Cardiac muscle cell (in vitro differentiated cells and primary cell): ENCODE results near the gene CD209. TPM values are rescaled to one million over a fixed set of nuclear protein-coding genes. Genes with fewer than 3 reads are reported as not detected.

Source experiments
- DNase-seq, 2 donors: peaks; one replicate each; pipeline versions ENCODE4 v3.0.0 to v3.0.0-alpha.2; 2010 to 2017; ENCODE audit warnings: low read depth in 1 of 2, low spot score in 1 of 2
- H3K27ac ChIP-seq: fragments of 200-600 bp; sonication (generic); 2 replicates; pipeline ENCODE4 v1.5.1; 2016
- H3K27me3 ChIP-seq: fragments of 200-600 bp; sonication (generic); 2 replicates; pipeline ENCODE4 v1.6.0; 2016; ENCODE audit warnings: control low read depth
- H3K36me3 ChIP-seq: fragments of 200-600 bp; sonication (generic); 2 replicates; pipeline ENCODE4 v1.5.1; 2016; ENCODE audit warnings: control low read depth
- H3K4me1 ChIP-seq: fragments of 200-600 bp; sonication (generic); 2 replicates; pipeline ENCODE4 v1.8.1; 2017; ENCODE audit warnings: low read depth, mild to moderate bottlenecking, mixed run types
- H3K4me3 ChIP-seq: fragments of 200-600 bp; sonication (generic); 2 replicates; pipeline ENCODE4 v1.5.1; 2016; ENCODE audit warnings: mild to moderate bottlenecking
- H3K9me3 ChIP-seq: fragments of 200-600 bp; sonication (generic); 2 replicates; pipeline ENCODE4 v1.5.1; 2017; ENCODE audit warnings: low read depth, mild to moderate bottlenecking, control low read depth
- CTCF ChIP-seq: IDR thresholded peaks from 2 replicates; pipeline ENCODE4 v1.5.1; 2012; ENCODE audit warnings: low read depth, mild to moderate bottlenecking, low read length
- polyA plus RNA-seq: library from polyadenylated mRNA; unstranded; fragments of >200 nt; fragmentation: Nextera tagmentation; extraction: Ambion mirVana; gene quantifications from 2 replicates; pipeline ENCODE4 v1.2.1, GENCODE V29; 2016
- total RNA-seq: library from RNA; depleted of rRNA; stranded (reverse); fragments of >200 nt; gene quantifications from 2 replicates; pipeline ENCODE4 v1.2.3, GENCODE V29; 2016

Gene CD209
- total and polyA plus RNA-seq, 2 experiments from 2014 or later, result not detected

DNA sequence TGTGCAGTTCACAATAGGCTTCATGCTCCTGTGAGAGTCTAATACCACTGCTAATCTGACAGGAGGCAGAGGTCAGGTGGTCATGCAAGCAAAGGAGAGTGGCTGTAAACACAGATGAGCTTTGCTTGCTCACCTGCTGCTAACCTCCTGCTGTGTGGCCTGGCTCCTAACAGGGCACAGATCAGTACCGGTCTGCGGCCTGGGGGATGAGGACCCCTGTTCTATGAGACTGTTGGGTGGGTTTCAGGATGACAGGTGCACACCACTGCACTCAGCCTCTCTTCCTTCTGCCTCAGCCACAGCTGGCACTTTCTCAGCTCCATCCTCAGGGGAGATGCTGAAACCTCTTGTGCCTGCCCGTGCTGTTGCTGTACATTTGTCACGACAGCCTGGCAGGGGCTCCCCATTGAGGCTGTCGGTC, 25.1 kb downstream of the CD209 start:
- H3K4me1 ChIP-seq, result no peaks in the 10 kb centered on the region
- no peaks in the 10 kb centered on the region for H3K9me3 ChIP-seq
- TF ChIP-seq CTCF, result no peak
- H3K36me3 ChIP-seq, result no peaks in the 10 kb centered on the region
- H3K27me3 ChIP-seq, result peaks cover 19% of the 10 kb centered on the region
- no peak overlapping the region for H3K27ac ChIP-seq
- no peak for DNase-seq
- no peak overlapping the region for H3K4me3 ChIP-seq

- no peaks in the 10 kb centered on the region for H3K9me3 ChIP-seq
- no peak overlapping the region for H3K4me3 ChIP-seq
- no peaks in the 10 kb centered on the region for H3K36me3 ChIP-seq
- TF ChIP-seq CTCF, result no peak
- DNase-seq, result no peak
- H3K4me1 ChIP-seq, result no peaks in the 10 kb centered on the region
- H3K27ac ChIP-seq, result no peak overlapping the region
- peaks cover 8% of the 10 kb centered on the region for H3K27me3 ChIP-seq
These were observed 27.0 kb downstream of the CD209 start for GRCh38 chr19:7720351-7720750.

GRCh38 chr19:7718668-7719067, 28.7 kb downstream of the CD209 start:
- Histone ChIP-seq H3K27ac (no peak overlapping the region), H3K4me3 (no peak overlapping the region), H3K36me3 (no peaks in the 10 kb centered on the region), H3K27me3 (peaks cover 5% of the 10 kb centered on the region), H3K9me3 (no peaks in the 10 kb centered on the region), H3K4me1 (no peaks in the 10 kb centered on the region)
- DNase-seq, result no peak
- TF ChIP-seq CTCF, result no peak

GRCh38 chr19:7716762-7717161, 30.6 kb downstream of the CD209 start:
- Histone ChIP-seq H3K4me1 (no peaks in the 10 kb centered on the region), H3K36me3 (no peaks in the 10 kb centered on the region), H3K27ac (no peak overlapping the region), H3K27me3 (peaks cover 2% of the 10 kb centered on the region), H3K4me3 (no peak overlapping the region), H3K9me3 (no peaks in the 10 kb centered on the region)
- TF ChIP-seq CTCF, result no peak
- DNase-seq, result no peak

DNA sequence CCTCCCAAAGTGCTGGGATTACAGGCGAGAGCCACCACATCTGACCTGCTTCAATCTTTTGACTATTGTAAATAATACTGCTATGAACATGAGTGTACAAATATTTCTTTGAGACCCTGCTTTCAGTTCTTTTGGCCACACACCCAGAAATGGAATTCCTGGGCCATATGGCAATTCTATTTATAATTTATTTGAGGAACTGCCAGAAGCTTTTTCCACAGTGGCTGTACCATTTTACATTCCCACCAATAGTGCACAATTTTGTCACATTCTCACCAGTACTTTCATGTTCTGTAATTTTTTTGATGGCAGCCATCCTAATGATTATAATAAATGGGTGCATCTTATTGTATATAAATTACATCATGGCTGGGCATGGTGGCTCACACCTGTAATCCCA, 31.7 kb downstream of the CD209 start:
- DNase-seq, result no peak
- H3K36me3 ChIP-seq, result no peaks in the 10 kb centered on the region
- H3K27me3 ChIP-seq, result peaks cover 2% of the 10 kb centered on the region
- H3K9me3 ChIP-seq, result no peaks in the 10 kb centered on the region
- TF ChIP-seq CTCF, result no peak
- H3K4me1 ChIP-seq, result no peaks in the 10 kb centered on the region
- no peak overlapping the region for H3K4me3 ChIP-seq
- H3K27ac ChIP-seq, result no peak overlapping the region

DNA sequence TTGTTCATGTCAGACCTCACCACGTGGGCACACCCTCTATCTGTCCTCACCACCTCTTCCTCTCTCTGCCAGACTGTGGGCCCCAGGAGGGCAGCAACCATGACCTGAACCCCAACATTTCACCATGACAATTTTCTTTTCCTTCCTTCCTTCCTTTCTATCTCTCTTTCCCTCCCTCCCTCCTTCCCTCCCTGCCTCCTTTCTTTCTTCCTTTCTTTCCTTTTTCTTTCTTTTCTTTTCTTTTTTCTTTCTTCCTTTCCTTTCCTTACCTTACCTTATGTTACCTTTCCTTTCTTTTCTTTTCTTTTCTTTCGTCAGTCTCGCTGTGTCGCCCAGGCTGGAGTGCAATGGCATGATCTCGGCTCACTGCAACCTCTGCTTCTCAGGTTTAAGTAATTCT, 36.7 kb downstream of the CD209 start:
- no peaks in the 10 kb centered on the region for H3K9me3 ChIP-seq
- H3K27me3 ChIP-seq, result no peaks in the 10 kb centered on the region
- no peak for TF ChIP-seq CTCF
- no peak overlapping the region for H3K4me3 ChIP-seq
- no peaks in the 10 kb centered on the region for H3K4me1 ChIP-seq
- H3K27ac ChIP-seq, result no peak overlapping the region
- DNase-seq, result no peak
- no peaks in the 10 kb centered on the region for H3K36me3 ChIP-seq
